ENCODE measurements around the gene TAL1. TPM values are rescaled to one million over a fixed set of nuclear protein-coding genes. Genes with fewer than 3 reads are reported as not detected.

Gene TAL1
- total RNA-seq, 1 donor from 2014 or later, result not detected

DNA sequence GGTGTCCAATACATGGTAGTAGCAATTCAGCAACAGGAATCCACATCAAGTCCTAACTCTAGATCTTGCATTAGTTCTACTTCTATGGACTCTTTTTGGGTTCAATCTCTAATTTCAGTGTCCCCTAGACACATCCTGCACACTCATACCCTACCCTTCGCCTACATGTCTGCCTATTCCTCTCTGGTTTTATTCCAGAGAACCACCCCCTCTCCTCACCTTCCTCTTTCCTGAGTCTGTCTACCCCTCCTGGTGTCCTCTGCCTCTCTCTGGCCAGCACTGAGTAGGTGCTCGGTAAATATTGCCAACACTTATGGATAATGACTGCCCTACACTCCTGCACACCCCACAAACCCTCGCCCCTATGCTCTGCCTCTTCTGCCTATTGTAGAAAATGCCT lies 9.5 kb downstream of the TAL1 start:
- no peaks in the 10 kb centered on the region for H3F3A ChIP-seq (ENCODE audit: low read depth)
- no peak overlapping the region for H2AFZ ChIP-seq (replicated peaks)
- no peaks in the 10 kb centered on the region for H3K9me3 Mint-ChIP-seq
- H3K4me2 ChIP-seq, result no peak overlapping the region
- DNase-seq (ENCODE audit: low spot score), result no peak
- H3K27me3 Mint-ChIP-seq (ENCODE audit: insufficient read depth, low read depth), result peaks cover 33% of the 10 kb centered on the region
- no peak overlapping the region for H3K27ac Mint-ChIP-seq
- no peaks in the 10 kb centered on the region for H3K36me3 Mint-ChIP-seq
- no peak overlapping the region for H3K9ac ChIP-seq
- H3K79me2 ChIP-seq (ENCODE audit: low read depth), result no peaks in the 10 kb centered on the region
- H3K4me3 ChIP-seq, result no peak overlapping the region
- H3K4me3 Mint-ChIP-seq, result no peak overlapping the region
- H3K27ac ChIP-seq, result no peak overlapping the region
- H3K9me3 ChIP-seq (ENCODE audit: low read depth), result no peaks in the 10 kb centered on the region
- peaks cover 100% of the 10 kb centered on the region for H3K27me3 ChIP-seq
- peaks cover 22% of the 10 kb centered on the region for H4K20me1 ChIP-seq (ENCODE audit: low read depth)
- H3K4me1 Mint-ChIP-seq, result peaks cover 8% of the 10 kb centered on the region
- no peak for TF ChIP-seq EZH2 (IDR thresholded peaks at IDR 0.05)
- TF ChIP-seq, protein P1, sequence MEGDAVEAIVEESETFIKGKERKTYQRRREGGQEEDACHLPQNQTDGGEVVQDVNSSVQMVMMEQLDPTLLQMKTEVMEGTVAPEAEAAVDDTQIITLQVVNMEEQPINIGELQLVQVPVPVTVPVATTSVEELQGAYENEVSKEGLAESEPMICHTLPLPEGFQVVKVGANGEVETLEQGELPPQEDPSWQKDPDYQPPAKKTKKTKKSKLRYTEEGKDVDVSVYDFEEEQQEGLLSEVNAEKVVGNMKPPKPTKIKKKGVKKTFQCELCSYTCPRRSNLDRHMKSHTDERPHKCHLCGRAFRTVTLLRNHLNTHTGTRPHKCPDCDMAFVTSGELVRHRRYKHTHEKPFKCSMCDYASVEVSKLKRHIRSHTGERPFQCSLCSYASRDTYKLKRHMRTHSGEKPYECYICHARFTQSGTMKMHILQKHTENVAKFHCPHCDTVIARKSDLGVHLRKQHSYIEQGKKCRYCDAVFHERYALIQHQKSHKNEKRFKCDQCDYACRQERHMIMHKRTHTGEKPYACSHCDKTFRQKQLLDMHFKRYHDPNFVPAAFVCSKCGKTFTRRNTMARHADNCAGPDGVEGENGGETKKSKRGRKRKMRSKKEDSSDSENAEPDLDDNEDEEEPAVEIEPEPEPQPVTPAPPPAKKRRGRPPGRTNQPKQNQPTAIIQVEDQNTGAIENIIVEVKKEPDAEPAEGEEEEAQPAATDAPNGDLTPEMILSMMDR (IDR thresholded peaks at IDR 0.05), result no peak
- TF ChIP-seq EZH2phosphoT487 (IDR thresholded peaks at IDR 0.05), result no peak
- no peaks in the 10 kb centered on the region for H3K36me3 ChIP-seq
- peaks cover 5% of the 10 kb centered on the region for H3K4me1 ChIP-seq

DNA sequence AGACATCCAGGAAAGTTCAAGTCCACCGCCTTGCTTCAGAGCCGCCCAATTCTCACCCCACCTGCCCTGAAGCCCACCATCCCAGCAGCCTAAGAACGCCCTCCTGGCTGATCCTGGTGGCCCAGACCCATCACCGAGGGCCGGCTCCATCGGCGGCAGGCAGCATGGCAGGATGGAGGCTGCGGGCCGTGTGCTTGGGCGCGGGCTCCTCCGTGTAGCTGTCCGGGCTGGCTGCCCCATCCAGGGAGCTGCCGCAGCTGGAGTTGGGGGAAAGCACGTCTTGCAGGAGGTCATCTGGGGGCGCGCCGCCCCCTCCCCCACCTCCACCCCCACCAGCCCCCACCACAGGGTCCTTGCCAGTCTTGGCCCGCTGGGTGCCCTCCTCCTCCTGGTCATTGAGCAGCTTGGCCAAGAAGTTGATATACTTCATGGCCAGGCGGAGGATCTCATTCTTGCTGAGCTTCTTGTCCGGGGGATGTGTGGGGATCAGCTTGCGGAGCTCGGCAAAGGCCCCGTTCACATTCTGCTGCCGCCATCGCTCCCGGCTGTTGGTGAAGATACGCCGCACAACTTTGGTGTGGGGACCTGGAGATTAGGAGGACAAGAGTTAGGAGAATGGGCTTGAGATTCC lies 12.3 kb downstream of the TAL1 start:
- peaks cover 15% of the 10 kb centered on the region for H3K27me3 Mint-ChIP-seq (ENCODE audit: insufficient read depth, low read depth)
- H3K27ac Mint-ChIP-seq, result no peak overlapping the region
- TF ChIP-seq EZH2 (IDR thresholded peaks at IDR 0.05) (no peak), EZH2phosphoT487 (IDR thresholded peaks at IDR 0.05) (no peak)
- TF ChIP-seq, protein P1 (IDR thresholded peaks at IDR 0.05), result no peak
- DNase-seq (ENCODE audit: low spot score), result no peak
- Histone ChIP-seq H4K20me1 (ENCODE audit: low read depth) (peaks cover 5% of the 10 kb centered on the region), H3K27me3 (peaks cover 75% of the 10 kb centered on the region), H3K4me3 (no peak overlapping the region), H3K36me3 (no peaks in the 10 kb centered on the region), H3K27ac (no peak overlapping the region), H3K9me3 (ENCODE audit: low read depth) (no peaks in the 10 kb centered on the region), H3K9ac (no peak overlapping the region), H3K4me2 (no peak overlapping the region), H3K79me2 (ENCODE audit: low read depth) (no peaks in the 10 kb centered on the region), H2AFZ (replicated peaks) (no peak overlapping the region), H3K4me1 (no peaks in the 10 kb centered on the region), H3F3A (ENCODE audit: low read depth) (no peaks in the 10 kb centered on the region)
- no peaks in the 10 kb centered on the region for H3K4me1 Mint-ChIP-seq
- H3K4me3 Mint-ChIP-seq, result no peak overlapping the region
- H3K36me3 Mint-ChIP-seq, result no peaks in the 10 kb centered on the region
- H3K9me3 Mint-ChIP-seq, result no peaks in the 10 kb centered on the region

DNA sequence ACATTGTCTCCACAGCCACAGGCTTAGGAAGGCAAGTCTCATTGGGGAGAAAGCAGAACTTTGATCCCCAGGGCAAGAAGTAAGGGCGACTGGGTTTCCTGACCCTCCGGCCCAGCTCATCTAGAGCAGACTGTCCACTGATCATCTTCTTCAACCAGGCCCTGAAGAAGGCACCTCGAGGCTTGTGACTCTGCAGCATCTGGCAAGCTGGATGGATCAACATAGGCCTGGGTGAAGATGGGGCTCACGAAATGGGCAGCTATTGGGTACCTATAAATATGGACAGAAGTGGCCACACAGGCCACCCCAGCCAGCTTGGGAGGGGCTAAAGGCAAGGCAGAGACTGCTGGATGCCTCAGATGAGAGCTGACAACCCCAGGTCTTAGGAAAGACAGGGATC lies 13.0 kb downstream of the TAL1 start:
- Histone ChIP-seq H3F3A (ENCODE audit: low read depth) (no peaks in the 10 kb centered on the region), H3K4me1 (no peaks in the 10 kb centered on the region), H3K27me3 (peaks cover 68% of the 10 kb centered on the region), H3K9me3 (ENCODE audit: low read depth) (no peaks in the 10 kb centered on the region), H3K27ac (no peak overlapping the region), H3K36me3 (no peaks in the 10 kb centered on the region), H3K79me2 (ENCODE audit: low read depth) (no peaks in the 10 kb centered on the region), H2AFZ (replicated peaks) (no peak overlapping the region), H3K4me3 (no peak overlapping the region), H3K9ac (no peak overlapping the region), H3K4me2 (no peak overlapping the region), H4K20me1 (ENCODE audit: low read depth) (no peaks in the 10 kb centered on the region)
- H3K27me3 Mint-ChIP-seq (ENCODE audit: insufficient read depth, low read depth), result peaks cover 15% of the 10 kb centered on the region
- H3K27ac Mint-ChIP-seq, result no peak overlapping the region
- no peak for DNase-seq (ENCODE audit: low spot score)
- no peaks in the 10 kb centered on the region for H3K4me1 Mint-ChIP-seq
- H3K4me3 Mint-ChIP-seq, result no peak overlapping the region
- H3K36me3 Mint-ChIP-seq, result no peaks in the 10 kb centered on the region
- H3K9me3 Mint-ChIP-seq, result no peaks in the 10 kb centered on the region
- no peak for TF ChIP-seq EZH2 (IDR thresholded peaks at IDR 0.05)
- no peak for TF ChIP-seq EZH2phosphoT487 (IDR thresholded peaks at IDR 0.05)
- TF ChIP-seq, protein P1 (IDR thresholded peaks at IDR 0.05), result no peak
